GM12891 (cell line): ENCODE results near the gene EVC.
"Not testable (repeated sequence)": the region's sequence is repeated elsewhere in the genome, so short reads cannot be mapped to it uniquely, and the experiment has no call there.

Source experiments
- DNase-seq: peaks from one replicate; pipeline ENCODE4 v3.0.0; 2011; ENCODE audit warnings: low spot score; ENCODE audit not compliant: insufficient read length
- FAIRE-seq: peaks from 2 replicates; lab custom pipeline; 2011; peaks lifted over from hg19 to GRCh38; lab: Jason Lieb, UNC
- PAX5 ChIP-seq: IDR thresholded peaks from 2 replicates; pipeline ENCODE4 v1.6.1; 2011; ENCODE audit warnings: low read length, moderate library complexity, mild to moderate bottlenecking; ENCODE audit not compliant: insufficient read depth, severe bottlenecking
- POLR2A ChIP-seq: IDR thresholded peaks from 2 replicates; pipeline ENCODE4 v1.6.1; 2011; ENCODE audit warnings: low read depth, low read length, control low read depth
- POLR2AphosphoS5 ChIP-seq: IDR thresholded peaks from 2 replicates; pipeline ENCODE4 v1.6.1; 2011; ENCODE audit warnings: low read depth, low read length, control low read depth
- POU2F2 ChIP-seq: IDR thresholded peaks from 2 replicates; pipeline ENCODE4 v1.6.1; 2011; ENCODE audit warnings: low read depth, mild to moderate bottlenecking, control low read depth, low read length, moderate library complexity
- SPI1 ChIP-seq: IDR thresholded peaks from 2 replicates; pipeline ENCODE4 v1.6.1; 2011; ENCODE audit warnings: low read depth, low read length, control low read depth
- TAF1 ChIP-seq: IDR thresholded peaks from 2 replicates; pipeline ENCODE4 v1.6.1; 2011; ENCODE audit warnings: low read depth, low read length, control low read depth

EVC gene

DNA sequence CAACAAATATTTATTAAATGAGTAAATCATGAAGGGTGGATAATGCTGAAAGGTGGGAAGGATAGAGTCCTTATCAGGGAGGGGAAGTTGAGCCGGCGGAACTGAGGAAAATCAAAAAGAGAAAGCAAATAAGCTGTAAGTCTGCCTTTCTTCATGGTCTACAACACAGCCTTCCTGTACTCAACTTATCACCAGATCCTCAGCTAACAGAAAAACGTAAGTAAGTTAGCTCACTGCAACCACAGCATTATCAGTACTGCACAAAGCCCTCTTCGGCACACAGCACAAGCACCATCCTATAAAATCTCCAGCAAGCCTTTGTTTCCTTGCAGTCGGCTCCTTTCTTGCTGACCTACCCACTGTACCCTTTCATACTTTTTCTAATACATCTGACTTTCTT, 111.6 kb downstream of the EVC start:
- TF ChIP-seq TAF1: no peak
- TF ChIP-seq POLR2A: no peak
- TF ChIP-seq POLR2AphosphoS5: no peak
- TF ChIP-seq PAX5: no peak
- no peak for TF ChIP-seq SPI1
- TF ChIP-seq POU2F2: no peak
- DNase-seq (no peak), FAIRE-seq (no peak)

- FAIRE-seq: peak; percentile 28
- no peak for TF ChIP-seq POU2F2
- no peak for TF ChIP-seq PAX5
- no peak for TF ChIP-seq POLR2AphosphoS5
- no peak for TF ChIP-seq TAF1
- no peak for TF ChIP-seq POLR2A
- TF ChIP-seq SPI1: no peak
Observed at GRCh38 chr4:5823542-5824211, 112.7 kb downstream of the EVC start.

GRCh38 chr4:5824227-5824626, 113.2 kb downstream of the EVC start:
- FAIRE-seq: no peak
- DNase-seq: no peak
- TF ChIP-seq PAX5: no peak
- TF ChIP-seq POLR2AphosphoS5: no peak
- no peak for TF ChIP-seq POU2F2
- TF ChIP-seq SPI1: no peak
- no peak for TF ChIP-seq POLR2A
- TF ChIP-seq TAF1: no peak

More at GRCh38 chr4:5823542-5824211, 112.7 kb downstream of the EVC start:
- DNase-seq: no peak

DNA sequence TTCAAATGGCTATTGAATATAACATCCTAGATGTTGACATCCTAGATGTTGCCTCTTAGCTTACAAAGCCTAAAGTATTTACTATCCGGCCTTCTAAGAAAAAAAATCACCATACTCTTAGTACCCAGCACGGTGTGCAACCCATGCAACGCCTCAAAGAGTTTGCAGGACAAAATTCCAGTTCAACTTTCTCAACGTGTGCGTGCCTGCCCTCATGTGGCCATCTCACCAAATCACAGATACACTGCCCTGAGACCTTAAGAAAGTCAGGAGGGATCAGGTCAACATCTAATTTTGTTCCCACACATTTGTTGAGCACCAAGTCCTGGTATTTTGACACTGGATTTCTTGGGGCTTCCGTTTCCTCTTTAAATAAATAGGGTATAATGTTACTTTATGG, 113.6 kb downstream of the EVC start:
- no peak for DNase-seq
- peak; percentile 55 for FAIRE-seq

DNA sequence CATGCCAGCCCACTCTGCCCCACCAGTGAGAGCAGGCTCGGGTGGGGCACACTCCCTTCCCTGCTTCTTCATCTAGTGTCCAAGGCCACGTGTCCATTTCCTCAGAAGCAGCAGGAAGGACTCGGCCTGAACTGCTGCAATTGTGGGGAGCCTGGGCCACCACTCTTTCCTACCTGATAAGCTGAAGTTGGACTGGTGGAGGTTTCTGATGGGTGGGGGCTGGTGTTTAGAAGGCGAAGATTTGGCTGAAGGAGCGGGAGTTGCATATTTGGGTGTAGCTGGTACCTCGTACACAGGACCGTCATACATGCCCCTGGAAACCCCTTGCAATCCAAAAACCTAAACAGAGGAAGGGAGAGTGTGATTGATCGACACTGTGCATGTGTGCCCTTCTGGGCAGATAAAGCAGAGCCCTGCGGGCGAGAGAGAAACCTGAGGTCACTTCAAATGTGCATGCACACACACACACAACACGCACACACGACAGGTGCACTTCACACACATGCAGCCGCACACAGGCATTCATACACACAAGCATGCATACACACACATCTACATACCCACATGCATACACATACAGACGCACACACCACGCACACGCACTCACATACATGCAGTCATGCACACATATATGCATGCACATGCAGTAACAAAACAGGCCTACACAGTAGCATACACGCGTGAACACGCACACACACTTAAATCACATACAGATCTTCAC, 114.5 kb downstream of the EVC start:
- DNase-seq (no peak), FAIRE-seq (peak; percentile 20)
- TF ChIP-seq POLR2AphosphoS5: no peak
- TF ChIP-seq POU2F2: no peak
- TF ChIP-seq SPI1: no peak
- TF ChIP-seq PAX5: no peak
- TF ChIP-seq POLR2A: no peak
- TF ChIP-seq TAF1: no peak

More for the DNA sequence above, 113.6 kb downstream of the EVC start:
- TF ChIP-seq POLR2AphosphoS5 (no peak), POLR2A (no peak), PAX5 (no peak), POU2F2 (no peak), TAF1 (no peak), SPI1 (no peak)

GRCh38 chr4:5826437-5827107, 115.6 kb downstream of the EVC start:
- no peak for TF ChIP-seq POLR2A
- no peak for TF ChIP-seq PAX5
- no peak for TF ChIP-seq SPI1
- DNase-seq (no peak), FAIRE-seq (no peak)

- peak; percentile 74 for FAIRE-seq
- DNase-seq: no peak
- TF ChIP-seq POU2F2: no peak
- no peak for TF ChIP-seq POLR2A
- TF ChIP-seq SPI1: no peak
- no peak for TF ChIP-seq PAX5
- TF ChIP-seq POLR2AphosphoS5: no peak
Observed at GRCh38 chr4:5827108-5828004, 116.4 kb downstream of the EVC start.

DNA sequence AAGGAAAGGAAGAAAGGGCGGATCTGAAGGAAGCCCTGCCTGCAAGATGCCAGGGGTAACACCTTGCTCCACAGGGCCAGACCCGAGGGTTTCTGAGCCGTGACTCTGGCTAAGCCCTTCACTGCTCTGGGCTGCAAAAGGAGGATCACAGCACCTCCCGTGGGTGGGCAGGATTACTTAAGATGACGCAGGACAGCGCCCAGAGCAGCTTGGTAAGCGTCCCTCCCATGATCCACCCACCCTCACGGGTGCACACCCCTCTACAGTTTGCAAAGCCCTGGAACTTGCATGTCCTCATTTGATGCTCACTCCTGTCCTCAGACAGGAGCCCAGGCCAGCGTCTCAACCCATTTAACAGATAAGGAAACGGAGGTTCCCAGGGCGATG, 117.0 kb downstream of the EVC start:
- no peak for TF ChIP-seq POLR2A
- TF ChIP-seq POLR2AphosphoS5: no peak
- TF ChIP-seq PAX5: no peak
- TF ChIP-seq SPI1: no peak
- no peak for TF ChIP-seq POU2F2
- TF ChIP-seq TAF1: no peak
- DNase-seq (no peak), FAIRE-seq (no peak)

DNA sequence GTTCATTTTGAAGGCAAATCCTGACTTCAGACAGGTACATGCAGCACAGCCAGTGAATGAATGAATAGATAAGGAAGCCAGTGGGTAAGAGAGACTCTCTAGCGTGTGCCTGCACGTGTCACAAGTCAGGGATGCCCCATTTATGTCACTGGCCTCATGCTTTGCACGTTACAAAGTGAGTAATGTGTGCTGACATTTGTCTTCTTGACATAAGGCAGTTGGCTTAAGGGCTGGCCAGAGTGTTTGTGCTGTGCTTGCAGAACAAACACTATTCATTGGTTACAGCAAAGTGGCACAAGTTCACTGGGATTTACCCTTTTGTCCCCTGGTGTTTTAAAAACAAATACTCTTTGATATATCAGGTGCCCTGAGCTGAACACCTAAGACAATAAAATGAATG, 125.9 kb downstream of the EVC start:
- FAIRE-seq (no peak), DNase-seq (no peak)
- TF ChIP-seq POLR2AphosphoS5 (no peak), SPI1 (no peak), POLR2A (no peak), TAF1 (no peak), POU2F2 (no peak), PAX5 (no peak)

DNA sequence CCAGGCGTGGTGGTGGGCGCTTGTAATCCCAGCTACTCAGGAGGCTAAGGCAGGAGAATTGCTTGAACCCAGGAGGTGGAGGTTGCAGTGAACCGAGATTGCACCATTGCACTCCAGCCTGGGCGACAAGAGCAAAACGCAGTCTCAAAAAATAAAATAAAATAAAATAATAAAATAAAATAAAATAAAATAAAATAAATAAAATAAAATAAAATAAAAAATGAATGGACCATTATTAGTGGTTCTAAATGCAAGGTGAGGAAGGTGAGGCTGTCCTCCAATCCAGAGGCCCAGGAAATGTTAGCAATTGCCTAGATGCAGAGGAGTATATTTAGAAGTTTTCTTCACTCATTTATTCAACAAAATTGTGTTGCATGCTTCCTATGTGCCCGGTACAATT, 126.5 kb downstream of the EVC start:
- not testable (repeated sequence) for FAIRE-seq

More for the DNA sequence above, 126.5 kb downstream of the EVC start:
- not testable (repeated sequence) for DNase-seq
